Trophoblast cell (in vitro differentiated cells and primary cell): ENCODE measurements around the gene CXXC5.
A peak's percentile ranks its signal among the peaks of the same experiment; 100 is the strongest.

ENCODE experiments used
- DNase-seq, 2 donors: peaks; one replicate each; pipeline ENCODE4 v3.0.0-alpha.2; 2016
- H2AFZ ChIP-seq: 2 replicates; pipeline ENCODE4 v1.6.1; 2013; ENCODE audit warnings: low read length, moderate library complexity, mild to moderate bottlenecking; ENCODE audit not compliant: insufficient read depth, poor library complexity
- H2AK5ac ChIP-seq: 2 replicates; pipeline ENCODE4 v1.6.1; 2013; ENCODE audit warnings: mild to moderate bottlenecking, low read length
- H2BK120ac ChIP-seq: 2 replicates; pipeline ENCODE4 v1.6.1; 2013; ENCODE audit warnings: low read length, mild to moderate bottlenecking, moderate library complexity; ENCODE audit not compliant: insufficient read depth, poor library complexity
- H2BK12ac ChIP-seq: 2 replicates; pipeline ENCODE4 v1.6.1; 2013; ENCODE audit warnings: mild to moderate bottlenecking, low read length, moderate library complexity
- H2BK5ac ChIP-seq: 2 replicates; pipeline ENCODE4 v1.6.1; 2013; ENCODE audit warnings: low read length, low read depth, moderate library complexity, mild to moderate bottlenecking; ENCODE audit not compliant: poor library complexity
- H3K14ac ChIP-seq: 2 replicates; pipeline ENCODE4 v1.6.1; 2013; ENCODE audit warnings: mild to moderate bottlenecking, low read length
- H3K18ac ChIP-seq: 2 replicates; pipeline ENCODE4 v1.6.1; 2013; ENCODE audit warnings: mild to moderate bottlenecking, low read length
- H3K23ac ChIP-seq: 2 replicates; pipeline ENCODE4 v1.6.1; 2013; ENCODE audit warnings: low read length
- H3K27ac ChIP-seq: 2 replicates; pipeline ENCODE4 v1.5.1; 2013; ENCODE audit warnings: low read depth, mild to moderate bottlenecking, inconsistent platforms, low read length, moderate library complexity
- H3K27me3 ChIP-seq: 2 replicates; pipeline ENCODE4 v1.6.1; 2013; ENCODE audit warnings: inconsistent platforms, mild to moderate bottlenecking, low read length, moderate library complexity; ENCODE audit not compliant: insufficient read depth
- H3K36me3 ChIP-seq, 2 experiments: 1 replicate in 1 of 2; 2 replicates in 1 of 2; pipeline ENCODE4 v1.6.1; 2013; ENCODE audit warnings: low read length in 2 of 2, mild to moderate bottlenecking in 2 of 2, moderate library complexity in 1 of 2; ENCODE audit not compliant: insufficient read depth in 2 of 2, control insufficient read depth in 1 of 2
- H3K4ac ChIP-seq: 2 replicates; pipeline ENCODE4 v1.6.1; 2013; ENCODE audit warnings: low read depth, mild to moderate bottlenecking, low read length, moderate library complexity
- H3K4me1 ChIP-seq, 2 experiments: 1 replicate in 1 of 2; 2 replicates in 1 of 2; pipeline ENCODE4 v1.6.1; 2013; ENCODE audit warnings: low read length in 2 of 2, mild to moderate bottlenecking in 2 of 2, moderate library complexity in 1 of 2; ENCODE audit not compliant: insufficient read depth in 2 of 2, control insufficient read depth in 1 of 2
- H3K4me2 ChIP-seq: 2 replicates; pipeline ENCODE4 v1.6.1; 2013; ENCODE audit warnings: inconsistent platforms, mild to moderate bottlenecking, low read length, moderate library complexity
- H3K4me3 ChIP-seq: 2 replicates; pipeline ENCODE4 v1.5.1; 2013; ENCODE audit warnings: mild to moderate bottlenecking, low read depth, low read length, inconsistent platforms
- H3K79me1 ChIP-seq: one replicate; pipeline ENCODE4 v1.6.1; 2013; ENCODE audit warnings: low read length
- H3K79me2 ChIP-seq: 2 replicates; pipeline ENCODE4 v1.6.1; 2013; ENCODE audit warnings: low read length, mild to moderate bottlenecking; ENCODE audit not compliant: control insufficient read depth, insufficient read depth, poor library complexity
- H3K9ac ChIP-seq: 2 replicates; pipeline ENCODE4 v1.6.1; 2013; ENCODE audit warnings: mild to moderate bottlenecking, low read length
- H3K9me3 ChIP-seq: 2 replicates; pipeline ENCODE4 v1.6.1; 2013; ENCODE audit warnings: low read depth, mild to moderate bottlenecking, control low read depth, inconsistent platforms, low read length; ENCODE audit not compliant: insufficient read depth
- H4K12ac ChIP-seq: 2 replicates; pipeline ENCODE4 v1.6.1; 2013; ENCODE audit warnings: low read depth, mild to moderate bottlenecking, low read length, moderate library complexity
- H4K8ac ChIP-seq: 2 replicates; pipeline ENCODE4 v1.6.1; 2013; ENCODE audit warnings: low read depth, mild to moderate bottlenecking, low read length, moderate library complexity
- H4K91ac ChIP-seq: one replicate; pipeline ENCODE4 v1.6.1; 2013; ENCODE audit warnings: low read depth, mild to moderate bottlenecking, low read length, moderate library complexity
- WGBS: extraction: QIAGEN DNeasy Blood & Tissue Kit; methylation state at CpG from one replicate; pipeline ENCODE4 v1.1.7; 2013; ENCODE audit warnings: missing lambda C conversion rate; ENCODE audit not compliant: insufficient read length, insufficient coverage; ENCODE audit errors: extremely low coverage; 5-methylcytosine and 5-hydroxymethylcytosine counted together

CXXC5 gene

GRCh38 chr5:139692148-139692547 is 44.0 kb downstream of the CXXC5 start:
- Histone ChIP-seq H3K14ac (no peak overlapping the region), H3K9ac (no peak overlapping the region), H2AFZ (no peak overlapping the region), H3K79me2 (peaks cover 6% of the 10 kb centered on the region), H3K9me3 (no peaks in the 10 kb centered on the region), H2BK12ac (no peak overlapping the region), H3K27me3 (no peaks in the 10 kb centered on the region), H3K18ac (no peak overlapping the region), H4K91ac (peak overlapping the region; percentile 11), H3K4me2 (no peak overlapping the region), H3K23ac (no peak overlapping the region), H3K4me1 (peaks cover 52 to 71% of the 10 kb centered on the region in 2 experiments), H3K36me3 (peaks cover 4 to 5% of the 10 kb centered on the region in 2 experiments), H4K8ac (no peak overlapping the region), H2BK120ac (no peak overlapping the region), H3K4me3 (no peak overlapping the region), H2AK5ac (no peak overlapping the region), H2BK5ac (no peak overlapping the region), H3K27ac (no peak overlapping the region), H4K12ac (no peak overlapping the region), H3K4ac (no peak overlapping the region), H3K79me1 (peaks cover 27% of the 10 kb centered on the region)
- WGBS = no CpG with 5 or more reads among the region's 6 CpGs
- no peak for DNase-seq

- DNase-seq = no peak
- H4K12ac ChIP-seq = no peak overlapping the region
- H3K4me1 ChIP-seq = peaks cover 50 to 70% of the 10 kb centered on the region in 2 experiments
- peaks cover under 1% of the 10 kb centered on the region in 2 experiments for H3K36me3 ChIP-seq
- no peak overlapping the region for H3K23ac ChIP-seq
- no peak overlapping the region for H2BK120ac ChIP-seq
- no peak overlapping the region for H3K4ac ChIP-seq
- H3K18ac ChIP-seq = no peak overlapping the region
- no peak overlapping the region for H3K4me2 ChIP-seq
- H2BK5ac ChIP-seq = no peak overlapping the region
- H3K79me1 ChIP-seq = peaks cover 32% of the 10 kb centered on the region
- no peak overlapping the region for H4K8ac ChIP-seq
- no peak overlapping the region for H3K4me3 ChIP-seq
- no peak overlapping the region for H2BK12ac ChIP-seq
- H3K14ac ChIP-seq = no peak overlapping the region
- peak overlapping the region; percentile 51 for H4K91ac ChIP-seq
- no peaks in the 10 kb centered on the region for H3K27me3 ChIP-seq
- H3K9me3 ChIP-seq = no peaks in the 10 kb centered on the region
- H3K9ac ChIP-seq = no peak overlapping the region
- H3K27ac ChIP-seq = no peak overlapping the region
- peaks cover 11% of the 10 kb centered on the region for H3K79me2 ChIP-seq
- H2AK5ac ChIP-seq = no peak overlapping the region
- no CpG with 5 or more reads among the region's 8 CpGs for WGBS
- no peak overlapping the region for H2AFZ ChIP-seq
Observed at GRCh38 chr5:139692679-139693308, 44.6 kb downstream of the CXXC5 start.

GRCh38 chr5:139693676-139694364 is 45.7 kb downstream of the CXXC5 start:
- Histone ChIP-seq H3K4me3 (no peak overlapping the region), H3K9me3 (no peaks in the 10 kb centered on the region), H2AFZ (no peak overlapping the region), H2BK5ac (peak overlapping the region; percentile 14), H3K27me3 (no peaks in the 10 kb centered on the region), H3K79me2 (peaks cover 15% of the 10 kb centered on the region), H3K36me3 (no peaks in the 10 kb centered on the region), H2AK5ac (peak overlapping the region; percentile 80), H3K79me1 (peaks cover 39% of the 10 kb centered on the region), H3K14ac (peak overlapping the region; percentile 50), H4K91ac (peak overlapping the region; percentile 51), H3K27ac (no peak overlapping the region), H3K23ac (no peak overlapping the region), H3K18ac (peak overlapping the region; percentile 14), H3K9ac (no peak overlapping the region), H3K4me2 (no peak overlapping the region), H3K4me1 (peaks cover 51 to 70% of the 10 kb centered on the region in 2 experiments), H2BK12ac (peak overlapping the region; percentile 58), H4K8ac (peak overlapping the region; percentile 6), H2BK120ac (peak overlapping the region; percentile 16), H4K12ac (no peak overlapping the region), H3K4ac (no peak overlapping the region)
- no peak for DNase-seq
- WGBS = no CpG with 5 or more reads among the region's 3 CpGs

GRCh38 chr5:139694556-139695177 is 46.5 kb downstream of the CXXC5 start:
- WGBS = no CpG with 5 or more reads among the region's 1 CpG
- no peak overlapping the region for H2AFZ ChIP-seq
- no peak overlapping the region for H3K9ac ChIP-seq
- no peak overlapping the region for H3K4ac ChIP-seq
- no peak overlapping the region for H4K12ac ChIP-seq
- no peak for DNase-seq
- H2BK120ac ChIP-seq = no peak overlapping the region
- H3K14ac ChIP-seq = no peak overlapping the region
- H3K79me1 ChIP-seq = peaks cover 43% of the 10 kb centered on the region
- no peak overlapping the region for H3K23ac ChIP-seq
- peaks cover 51 to 71% of the 10 kb centered on the region in 2 experiments for H3K4me1 ChIP-seq
- peak overlapping the region; percentile 48 for H4K91ac ChIP-seq
- H2AK5ac ChIP-seq = no peak overlapping the region
- peaks cover 2% of the 10 kb centered on the region for H3K9me3 ChIP-seq
- no peaks in the 10 kb centered on the region for H3K27me3 ChIP-seq
- no peak overlapping the region for H2BK5ac ChIP-seq
- H3K36me3 ChIP-seq = no peaks in the 10 kb centered on the region
- peaks cover 12% of the 10 kb centered on the region for H3K79me2 ChIP-seq
- no peak overlapping the region for H4K8ac ChIP-seq
- no peak overlapping the region for H2BK12ac ChIP-seq
- no peak overlapping the region for H3K4me2 ChIP-seq
- H3K18ac ChIP-seq = no peak overlapping the region
- peak overlapping the region; percentile 22 for H3K27ac ChIP-seq
- H3K4me3 ChIP-seq = no peak overlapping the region
